Keratinocyte (primary cell): ENCODE measurements around the gene PTRH1. TPM values are rescaled to one million over a fixed set of nuclear protein-coding genes. Genes with fewer than 3 reads are reported as not detected.

ENCODE experiments used
- DNase-seq: peaks from one replicate; pipeline ENCODE4 v3.0.0-alpha.2; 2011; ENCODE audit warnings: low read depth, missing footprints, low spot score
- FAIRE-seq: peaks from 2 replicates; lab custom pipeline; 2011; peaks lifted over from hg19 to GRCh38; lab: Jason Lieb, UNC
- H2AFZ ChIP-seq: 2 replicates; pipeline ENCODE4 v1.6.0; 2012; ENCODE audit warnings: low read length, control low read depth, inconsistent platforms; ENCODE audit not compliant: control insufficient read depth
- H3K27ac ChIP-seq: 2 replicates; pipeline ENCODE4 v1.5.1; 2011; ENCODE audit warnings: low read length; ENCODE audit not compliant: control insufficient read depth, insufficient read depth
- H3K27me3 ChIP-seq: 3 replicates; pipeline ENCODE4 v1.6.0; 2011; ENCODE audit warnings: low read length; ENCODE audit not compliant: control insufficient read depth, insufficient read depth; ENCODE audit errors: extremely low read depth
- H3K36me3 ChIP-seq, 2 experiments: 2 replicates in 1 of 2; 3 replicates in 1 of 2; pipeline ENCODE4 v1.5.1; 2011; ENCODE audit warnings: low read length in 2 of 2, mild to moderate bottlenecking in 1 of 2; ENCODE audit not compliant: control insufficient read depth in 2 of 2, insufficient read depth in 2 of 2; ENCODE audit errors: extremely low read depth in 1 of 2
- H3K4me1 ChIP-seq: 3 replicates; pipeline ENCODE4 v1.5.1; 2011; ENCODE audit warnings: low read length; ENCODE audit not compliant: control insufficient read depth, insufficient read depth; ENCODE audit errors: extremely low read depth
- H3K4me2 ChIP-seq: 3 replicates; pipeline ENCODE4 v1.6.0; 2011; ENCODE audit warnings: low read depth, low read length; ENCODE audit not compliant: control insufficient read depth, insufficient read depth; ENCODE audit errors: extremely low read depth
- H3K4me3 ChIP-seq, 3 experiments: fragments of 200-600 bp in 1 of 3; sonication (generic) in 1 of 3; 2 replicates in 2 of 3; 3 replicates in 1 of 3; pipeline ENCODE4 v1.5.1; 2011 to 2016; ENCODE audit warnings: low read length in 3 of 3, mild to moderate bottlenecking in 3 of 3, control low read depth in 2 of 3, inconsistent platforms in 1 of 3, low read depth in 1 of 3, mixed read lengths in 1 of 3, mixed run types in 1 of 3, moderate library complexity in 1 of 3; ENCODE audit not compliant: control insufficient read depth in 2 of 3, insufficient read depth in 2 of 3; ENCODE audit errors: extremely low read depth in 1 of 3
- H3K79me2 ChIP-seq: 2 replicates; pipeline ENCODE4 v1.6.0; 2012; ENCODE audit warnings: low read length; ENCODE audit not compliant: control insufficient read depth, insufficient read depth
- H3K9ac ChIP-seq: 3 replicates; pipeline ENCODE4 v1.6.0; 2011; ENCODE audit warnings: low read length; ENCODE audit not compliant: control insufficient read depth, insufficient read depth; ENCODE audit errors: extremely low read depth
- H3K9me1 ChIP-seq: 3 replicates; pipeline ENCODE4 v1.6.0; 2011; ENCODE audit warnings: low read length; ENCODE audit not compliant: control insufficient read depth, insufficient read depth; ENCODE audit errors: extremely low read depth
- H3K9me3 ChIP-seq: 2 replicates; pipeline ENCODE4 v1.5.1; 2012; ENCODE audit warnings: low read depth, low read length; ENCODE audit not compliant: control insufficient read depth
- H4K20me1 ChIP-seq: 3 replicates; pipeline ENCODE4 v1.6.0; 2011; ENCODE audit warnings: low read length; ENCODE audit not compliant: control insufficient read depth, insufficient read depth; ENCODE audit errors: extremely low read depth
- CTCF ChIP-seq, 3 experiments: IDR thresholded peaks in 1 of 3; conservative IDR thresholded peaks in 1 of 3; optimal IDR thresholded peaks in 1 of 3; 2 replicates in 2 of 3; 3 replicates in 1 of 3; pipeline versions ENCODE3 to v1.5.1; 2011; ENCODE audit warnings: low read length in 3 of 3, mild to moderate bottlenecking in 3 of 3, moderate library complexity in 2 of 3, control low read depth in 1 of 3, inconsistent platforms in 1 of 3; ENCODE audit not compliant: insufficient read depth in 2 of 3; ENCODE audit errors: extremely low read depth in 1 of 3
- EZH2 ChIP-seq: IDR thresholded peaks from one replicate; pipeline ENCODE4 v1.6.1; 2012; ENCODE audit warnings: inconsistent platforms, mild to moderate bottlenecking, low read length, moderate library complexity
- dilution Hi-C: fragments of 300-500 bp; cut with MboI; formaldehyde crosslinking; loops from one replicate; pipeline ENCODE4 v1.7.0; 2020; ENCODE audit warnings: low sequenced_read_pairs; ENCODE audit not compliant: extremely low pct_ligation_motif_present
- polyA plus RNA-seq, 5 experiments: library from polyadenylated mRNA; depleted of rRNA in 3 of 5; stranded (reverse) in 3 of 5; stranded (forward) in 1 of 5; unstranded in 1 of 5; fragments of >200 nt; gene quantifications; 1 replicate in 1 of 5; 2 replicates in 3 of 5; 3 replicates in 1 of 5; pipeline versions ENCODE4 v1.2.1 to v1.2.3, GENCODE V29; 2011 to 2012; ENCODE audit warnings: missing spikeins in 2 of 5, low read depth in 1 of 5, low replicate concordance in 1 of 5

PTRH1 gene
- polyA plus RNA-seq, 1 donor (not counting 4 experiments of a cell fraction or from before 2014, with no cell fraction given), result 14.3 TPM

- no peak overlapping the region for H3K4me2 ChIP-seq
- H3K27ac ChIP-seq, result no peak overlapping the region
- H3K36me3 ChIP-seq, result peaks cover under 1 to 7% of the 10 kb centered on the region in 2 experiments
- H3K9me3 ChIP-seq, result no peaks in the 10 kb centered on the region
- no peaks in the 10 kb centered on the region for H4K20me1 ChIP-seq
- DNase-seq (no peak), FAIRE-seq (no peak)
- no peak overlapping the region for H3K4me3 ChIP-seq
- H3K4me1 ChIP-seq, result peaks cover 4% of the 10 kb centered on the region
- H3K9ac ChIP-seq, result no peak overlapping the region
- no peak overlapping the region for H2AFZ ChIP-seq
- no peaks in the 10 kb centered on the region for H3K79me2 ChIP-seq
- no peak for TF ChIP-seq EZH2
- TF ChIP-seq CTCF (optimal IDR thresholded peaks at IDR 0.05 in 1 of 3, IDR thresholded peaks at IDR 0.05 in 1 of 3, conservative IDR thresholded peaks at IDR 0.05 in 1 of 3; ENCODE audit: extremely low read depth in 1 of 3, insufficient read depth in 2 of 3, low read length in 3 of 3), result no peak
- no peaks in the 10 kb centered on the region for H3K9me1 ChIP-seq
- dilution Hi-C loops, result no loop called here
- H3K27me3 ChIP-seq, result no peaks in the 10 kb centered on the region
Observed at GRCh38 chr9:127694890-127695720, 20.4 kb downstream of the PTRH1 start.

DNA sequence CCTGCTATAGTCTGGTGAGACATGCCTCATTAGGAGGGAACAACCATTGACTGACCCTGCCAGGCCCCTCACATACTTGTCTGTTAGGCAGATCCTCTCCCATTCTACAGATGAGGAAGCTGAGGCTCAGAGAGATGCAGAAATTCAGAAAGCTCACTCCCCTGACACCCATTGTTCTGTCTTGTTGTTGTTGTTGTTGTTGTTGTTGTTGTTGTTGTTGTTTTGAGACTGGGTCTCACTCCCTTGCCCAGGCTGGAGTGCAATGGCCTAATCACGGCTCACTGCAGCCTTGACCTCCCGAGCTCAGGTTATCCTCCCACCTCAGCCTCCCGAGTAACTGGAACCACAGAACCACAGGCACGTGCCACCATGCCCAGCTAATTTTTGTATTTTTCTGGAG is 21.8 kb downstream of the PTRH1 start:
- Histone ChIP-seq H3K27me3 (no peaks in the 10 kb centered on the region), H3K9me1 (no peaks in the 10 kb centered on the region), H3K4me1 (no peaks in the 10 kb centered on the region), H3K27ac (no peak overlapping the region), H3K9me3 (no peaks in the 10 kb centered on the region), H3K36me3 (peaks cover 11 to 14% of the 10 kb centered on the region in 2 experiments), H3K4me2 (no peak overlapping the region), H3K4me3 (no peak overlapping the region), H3K79me2 (no peaks in the 10 kb centered on the region), H4K20me1 (no peaks in the 10 kb centered on the region), H2AFZ (no peak overlapping the region), H3K9ac (no peak overlapping the region)
- DNase-seq (no peak), FAIRE-seq (no peak)
- dilution Hi-C loops, result no loop called here
- TF ChIP-seq CTCF (optimal IDR thresholded peaks at IDR 0.05 in 1 of 3, IDR thresholded peaks at IDR 0.05 in 1 of 3, conservative IDR thresholded peaks at IDR 0.05 in 1 of 3; ENCODE audit: extremely low read depth in 1 of 3, insufficient read depth in 2 of 3, low read length in 3 of 3) (no peak), EZH2 (no peak)
